ENCODE data around the gene CWC22. TPM values are rescaled to one million over a fixed set of nuclear protein-coding genes. Genes with fewer than 3 reads are reported as not detected.

The CWC22 gene
- total RNA-seq, 2 donors from 2014 or later, result 13.4 to 18.4 TPM

DNA sequence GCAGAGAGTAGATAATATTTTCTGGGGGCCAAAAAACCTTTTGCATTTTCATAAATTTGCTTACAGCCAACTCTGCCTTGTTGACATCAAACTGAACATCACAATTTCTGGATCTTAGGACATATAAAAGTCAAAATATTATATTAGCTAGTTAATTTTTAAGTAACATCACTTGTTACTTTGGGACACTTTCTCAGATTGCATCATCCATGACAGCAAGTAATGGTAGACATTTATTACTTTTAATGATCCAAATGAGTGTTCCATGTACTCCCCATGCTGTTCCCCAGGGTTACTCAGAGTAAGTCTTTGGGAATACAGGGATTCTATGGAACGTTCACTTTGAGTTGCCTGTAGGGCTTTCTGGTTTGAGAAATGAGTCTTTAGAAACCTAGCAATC is 39.1 kb upstream of the CWC22 start:
- Histone ChIP-seq H3K9me3 (no peaks in the 10 kb centered on the region), H3K27me3 (no peaks in the 10 kb centered on the region), H3K9ac (ENCODE audit: low read depth in 2 of 2, low read length in 2 of 2) (no peak overlapping the region), H3K4me3 (no peak overlapping the region), H3K4me1 (no peaks in the 10 kb centered on the region), H3K36me3 (no peaks in the 10 kb centered on the region), H3K27ac (no peak overlapping the region)
- intact Hi-C loops (cut with DNase I), result no loop called here
- no peak for DNase-seq
- TF ChIP-seq, protein P1, sequence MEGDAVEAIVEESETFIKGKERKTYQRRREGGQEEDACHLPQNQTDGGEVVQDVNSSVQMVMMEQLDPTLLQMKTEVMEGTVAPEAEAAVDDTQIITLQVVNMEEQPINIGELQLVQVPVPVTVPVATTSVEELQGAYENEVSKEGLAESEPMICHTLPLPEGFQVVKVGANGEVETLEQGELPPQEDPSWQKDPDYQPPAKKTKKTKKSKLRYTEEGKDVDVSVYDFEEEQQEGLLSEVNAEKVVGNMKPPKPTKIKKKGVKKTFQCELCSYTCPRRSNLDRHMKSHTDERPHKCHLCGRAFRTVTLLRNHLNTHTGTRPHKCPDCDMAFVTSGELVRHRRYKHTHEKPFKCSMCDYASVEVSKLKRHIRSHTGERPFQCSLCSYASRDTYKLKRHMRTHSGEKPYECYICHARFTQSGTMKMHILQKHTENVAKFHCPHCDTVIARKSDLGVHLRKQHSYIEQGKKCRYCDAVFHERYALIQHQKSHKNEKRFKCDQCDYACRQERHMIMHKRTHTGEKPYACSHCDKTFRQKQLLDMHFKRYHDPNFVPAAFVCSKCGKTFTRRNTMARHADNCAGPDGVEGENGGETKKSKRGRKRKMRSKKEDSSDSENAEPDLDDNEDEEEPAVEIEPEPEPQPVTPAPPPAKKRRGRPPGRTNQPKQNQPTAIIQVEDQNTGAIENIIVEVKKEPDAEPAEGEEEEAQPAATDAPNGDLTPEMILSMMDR (IDR thresholded peaks at IDR 0.05), result no peak

DNA sequence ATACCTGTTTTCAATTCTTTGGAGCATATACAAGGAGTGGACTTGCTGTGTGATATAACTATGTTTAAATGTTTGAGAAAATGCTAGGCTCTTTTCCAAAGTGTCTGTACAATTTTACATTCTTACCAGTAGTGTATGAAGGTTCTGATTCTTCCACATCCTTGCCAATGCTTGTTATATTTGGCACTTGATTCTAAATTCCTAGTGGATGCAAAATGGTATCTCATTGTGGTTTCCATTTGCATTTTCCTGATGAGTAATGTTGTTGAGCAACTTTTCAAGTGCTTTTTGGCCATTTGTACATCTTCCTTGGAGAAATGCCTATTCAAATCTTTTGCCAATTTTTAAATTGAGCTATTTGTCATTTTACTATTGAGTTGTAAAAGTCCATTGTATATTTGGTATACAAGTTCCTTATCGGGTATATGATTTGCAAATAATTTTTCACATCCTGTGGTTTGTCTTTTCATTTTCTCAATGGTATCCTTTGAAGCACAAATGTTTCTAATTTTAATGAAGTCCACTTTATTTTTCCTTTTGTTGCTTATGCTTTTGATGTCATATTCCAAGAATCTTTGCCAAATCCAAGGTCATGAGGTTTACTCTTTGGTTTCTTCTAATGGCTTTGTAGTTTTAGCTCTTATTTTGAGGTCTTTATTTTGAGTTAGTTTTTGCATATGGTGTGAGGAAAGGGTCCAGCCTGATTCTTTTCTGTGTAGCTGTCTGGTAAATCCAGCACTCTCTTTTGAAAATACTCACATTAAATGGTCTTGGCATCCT is 33.2 kb upstream of the CWC22 start:
- Histone ChIP-seq H3K27ac (no peak overlapping the region), H3K9ac (ENCODE audit: low read depth in 2 of 2, low read length in 2 of 2) (no peak overlapping the region), H3K4me3 (no peak overlapping the region), H3K9me3 (no peaks in the 10 kb centered on the region), H3K36me3 (no peaks in the 10 kb centered on the region), H3K4me1 (no peaks in the 10 kb centered on the region), H3K27me3 (no peaks in the 10 kb centered on the region)
- intact Hi-C loops (cut with DNase I), result no loop called here
- DNase-seq, result no peak
- TF ChIP-seq, protein P1 (IDR thresholded peaks at IDR 0.05), result no peak

DNA sequence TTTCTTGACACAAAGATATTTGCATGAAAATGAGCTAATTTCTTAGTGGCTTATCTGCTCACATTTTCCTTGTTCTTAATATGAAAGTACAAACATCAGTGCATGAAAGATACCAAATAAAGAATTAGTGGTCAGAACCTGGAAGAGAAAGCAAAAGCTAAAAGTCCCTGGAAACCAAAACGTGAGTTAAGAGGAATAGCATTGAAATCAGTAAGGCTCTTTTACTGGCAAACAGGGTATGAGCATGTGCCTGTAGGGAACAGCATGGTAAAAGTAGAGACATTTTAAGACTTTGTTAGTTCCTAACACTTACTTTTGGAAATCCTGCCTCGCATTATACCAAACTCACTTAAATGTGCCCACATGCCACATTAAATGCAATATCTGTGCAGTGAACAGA is 31.9 kb upstream of the CWC22 start:
- H3K36me3 ChIP-seq, result no peaks in the 10 kb centered on the region
- no peak for DNase-seq
- H3K9ac ChIP-seq (ENCODE audit: low read depth in 2 of 2, low read length in 2 of 2), result no peak overlapping the region
- TF ChIP-seq, protein P1 (IDR thresholded peaks at IDR 0.05), result no peak
- no peaks in the 10 kb centered on the region for H3K9me3 ChIP-seq
- H3K27ac ChIP-seq, result no peak overlapping the region
- no peaks in the 10 kb centered on the region for H3K4me1 ChIP-seq
- no peak overlapping the region for H3K4me3 ChIP-seq
- intact Hi-C loops (cut with DNase I), result no loop called here
- no peaks in the 10 kb centered on the region for H3K27me3 ChIP-seq

DNA sequence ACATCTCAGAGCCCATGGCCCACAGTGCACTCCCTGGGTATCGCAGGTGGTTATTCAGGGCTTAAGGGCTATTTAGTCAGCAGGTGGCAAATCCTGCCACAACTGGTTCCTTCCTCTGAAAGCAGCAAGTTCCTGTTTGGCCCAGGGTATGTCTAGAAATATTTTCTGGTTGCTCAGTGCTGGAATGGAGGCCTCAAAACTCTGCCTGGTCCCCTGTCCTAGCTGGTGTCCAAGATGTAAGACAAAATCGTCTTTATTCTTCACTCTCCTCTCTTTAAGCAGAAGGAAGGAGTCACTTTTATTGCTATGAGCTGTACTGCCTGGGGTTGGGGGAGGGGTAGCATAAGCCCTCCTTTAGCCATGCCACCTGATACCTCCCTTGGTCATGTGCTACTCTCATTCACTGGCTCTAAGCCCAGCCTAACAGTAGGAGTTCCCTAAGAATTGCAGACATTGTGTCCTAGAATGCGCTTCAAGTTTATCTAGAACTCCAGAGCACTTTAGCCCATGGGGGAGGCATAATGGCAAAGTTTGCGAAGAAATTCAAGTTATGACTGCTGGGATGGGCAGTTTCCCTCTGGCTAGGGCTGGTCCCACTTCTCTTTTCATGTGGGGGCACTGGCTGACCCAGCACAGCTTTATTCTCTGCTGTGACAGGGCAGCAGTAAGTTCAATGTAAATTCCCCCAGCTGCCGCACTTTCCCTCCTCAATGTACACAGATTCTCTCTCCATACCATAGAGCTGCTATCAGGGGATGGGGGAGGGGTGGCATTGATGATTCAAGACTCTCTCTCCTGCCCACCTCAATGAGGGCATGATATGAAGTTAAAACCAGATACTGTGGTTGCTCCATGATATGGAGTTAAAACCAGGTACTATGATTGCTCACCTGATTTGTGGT is 27.1 kb upstream of the CWC22 start:
- H3K4me1 ChIP-seq, result no peaks in the 10 kb centered on the region
- H3K27ac ChIP-seq, result no peak overlapping the region
- TF ChIP-seq, protein P1 (IDR thresholded peaks at IDR 0.05), result no peak
- no peak overlapping the region for H3K9ac ChIP-seq (ENCODE audit: low read depth in 2 of 2, low read length in 2 of 2)
- H3K9me3 ChIP-seq, result no peaks in the 10 kb centered on the region
- H3K27me3 ChIP-seq, result no peaks in the 10 kb centered on the region
- H3K36me3 ChIP-seq, result no peaks in the 10 kb centered on the region
- no peak for DNase-seq
- H3K4me3 ChIP-seq, result no peak overlapping the region
- intact Hi-C loops (cut with DNase I), result no loop called here

DNA sequence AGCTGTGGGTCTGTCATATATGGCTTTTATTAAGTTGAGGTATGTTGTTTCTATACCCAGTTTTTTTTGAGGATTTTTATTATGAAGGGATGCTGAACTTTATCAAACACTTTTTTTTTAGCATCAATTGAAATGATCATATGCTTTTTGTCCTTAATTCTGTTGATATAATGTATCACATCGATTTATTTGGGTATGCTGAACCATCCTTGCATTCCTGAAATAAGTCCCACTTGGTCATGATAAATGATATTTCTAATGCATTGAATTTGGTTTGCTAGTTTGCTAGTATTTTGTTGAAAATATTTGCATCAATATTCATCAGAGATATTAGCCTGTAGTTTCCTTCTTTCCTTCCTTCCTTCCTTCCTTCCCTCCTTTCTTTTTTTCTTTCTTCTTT is 22.5 kb upstream of the CWC22 start:
- Histone ChIP-seq H3K36me3 (no peaks in the 10 kb centered on the region), H3K27ac (no peak overlapping the region), H3K4me3 (no peak overlapping the region), H3K9ac (ENCODE audit: low read depth in 2 of 2, low read length in 2 of 2) (no peak overlapping the region), H3K4me1 (no peaks in the 10 kb centered on the region), H3K27me3 (peaks cover 6% of the 10 kb centered on the region), H3K9me3 (no peaks in the 10 kb centered on the region)
- intact Hi-C loops (cut with DNase I), result no loop called here
- TF ChIP-seq, protein P1 (IDR thresholded peaks at IDR 0.05), result no peak
- no peak for DNase-seq
